NK-92 (cell line): Measurements from ENCODE around the gene PPP1R13B.
"Not testable (repeated sequence)": the region's sequence is repeated elsewhere in the genome, so short reads cannot be mapped to it uniquely, and the experiment has no call there.

ENCODE experiments used
- DNase-seq: peaks from one replicate; lab custom pipeline; 2025; ENCODE audit not compliant: unreplicated experiment; lab: John Stamatoyannopoulos, UW

PPP1R13B gene, protein sequence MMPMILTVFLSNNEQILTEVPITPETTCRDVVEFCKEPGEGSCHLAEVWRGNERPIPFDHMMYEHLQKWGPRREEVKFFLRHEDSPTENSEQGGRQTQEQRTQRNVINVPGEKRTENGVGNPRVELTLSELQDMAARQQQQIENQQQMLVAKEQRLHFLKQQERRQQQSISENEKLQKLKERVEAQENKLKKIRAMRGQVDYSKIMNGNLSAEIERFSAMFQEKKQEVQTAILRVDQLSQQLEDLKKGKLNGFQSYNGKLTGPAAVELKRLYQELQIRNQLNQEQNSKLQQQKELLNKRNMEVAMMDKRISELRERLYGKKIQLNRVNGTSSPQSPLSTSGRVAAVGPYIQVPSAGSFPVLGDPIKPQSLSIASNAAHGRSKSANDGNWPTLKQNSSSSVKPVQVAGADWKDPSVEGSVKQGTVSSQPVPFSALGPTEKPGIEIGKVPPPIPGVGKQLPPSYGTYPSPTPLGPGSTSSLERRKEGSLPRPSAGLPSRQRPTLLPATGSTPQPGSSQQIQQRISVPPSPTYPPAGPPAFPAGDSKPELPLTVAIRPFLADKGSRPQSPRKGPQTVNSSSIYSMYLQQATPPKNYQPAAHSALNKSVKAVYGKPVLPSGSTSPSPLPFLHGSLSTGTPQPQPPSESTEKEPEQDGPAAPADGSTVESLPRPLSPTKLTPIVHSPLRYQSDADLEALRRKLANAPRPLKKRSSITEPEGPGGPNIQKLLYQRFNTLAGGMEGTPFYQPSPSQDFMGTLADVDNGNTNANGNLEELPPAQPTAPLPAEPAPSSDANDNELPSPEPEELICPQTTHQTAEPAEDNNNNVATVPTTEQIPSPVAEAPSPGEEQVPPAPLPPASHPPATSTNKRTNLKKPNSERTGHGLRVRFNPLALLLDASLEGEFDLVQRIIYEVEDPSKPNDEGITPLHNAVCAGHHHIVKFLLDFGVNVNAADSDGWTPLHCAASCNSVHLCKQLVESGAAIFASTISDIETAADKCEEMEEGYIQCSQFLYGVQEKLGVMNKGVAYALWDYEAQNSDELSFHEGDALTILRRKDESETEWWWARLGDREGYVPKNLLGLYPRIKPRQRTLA

GRCh38 chr14:103847451-103848174, at the start of gene PPP1R13B:
Gene PPP1R13B, minus strand, starts transcription at chr14:103847575. Its CDS starts 268 bp downstream, at chr14:103847307.
- peak; percentile 24 for DNase-seq

- no peak for DNase-seq
These were observed 49.2 kb upstream of the PPP1R13B start for GRCh38 chr14:103896578-103896977.

GRCh38 chr14:103894723-103895059, 47.3 kb upstream of the PPP1R13B start:
- DNase-seq, result no peak

DNA sequence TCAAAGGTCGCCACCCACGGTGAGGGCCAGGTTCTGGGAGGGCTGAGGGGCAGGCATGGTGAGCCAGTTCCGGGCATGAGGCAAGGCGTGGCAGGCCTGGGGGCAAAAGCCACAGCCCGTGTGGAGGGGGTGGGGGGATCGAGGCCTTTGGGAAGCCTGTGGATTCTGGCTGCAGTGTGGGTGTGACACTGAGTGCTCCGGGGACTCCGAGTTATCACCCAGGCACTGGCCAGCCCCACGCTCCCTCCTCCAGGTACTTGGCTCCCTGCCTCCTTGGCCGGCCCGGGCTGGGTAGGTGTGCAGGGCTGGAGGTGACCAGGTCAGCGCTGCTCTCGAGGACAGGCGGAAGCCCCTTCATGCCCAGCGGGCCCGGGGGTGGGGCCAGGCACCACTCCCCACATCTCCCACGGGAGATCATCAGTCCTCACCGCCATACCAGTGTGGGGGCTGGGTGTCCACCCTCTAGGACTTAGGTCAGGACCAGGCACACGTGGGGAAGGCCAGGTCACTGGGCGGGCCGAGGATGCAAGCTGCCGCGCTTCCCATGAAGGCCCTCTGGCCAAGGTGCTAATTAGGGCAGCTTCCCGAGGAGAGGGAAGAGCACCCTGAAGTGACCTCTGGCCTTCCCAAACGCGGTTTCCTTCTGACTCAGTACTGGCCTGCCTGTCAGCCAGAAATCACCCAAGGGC, 46.8 kb upstream of the PPP1R13B start:
- DNase-seq, result no peak

DNA sequence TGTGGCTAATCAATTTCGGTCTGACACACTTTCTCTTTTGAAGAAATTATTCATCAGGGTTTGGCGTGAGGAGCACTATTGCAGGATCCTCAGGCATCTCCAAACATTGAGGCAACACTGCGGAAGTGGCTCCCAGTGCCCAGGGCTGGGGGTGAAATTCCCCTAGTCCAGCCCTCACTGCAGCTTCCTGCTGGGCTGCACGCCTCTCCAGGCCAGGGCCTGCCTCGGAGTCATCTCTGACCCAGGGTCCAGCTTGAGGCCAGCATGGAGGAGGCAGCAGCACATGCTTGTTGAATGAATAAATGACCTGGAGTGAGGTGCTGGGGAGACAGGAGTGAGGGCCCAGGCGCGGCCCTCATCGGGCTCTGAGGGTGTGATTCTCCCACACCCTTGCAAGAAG, 44.9 kb upstream of the PPP1R13B start:
- no peak for DNase-seq

GRCh38 chr14:103891667-103892215, 44.4 kb upstream of the PPP1R13B start:
- DNase-seq, result no peak

DNA sequence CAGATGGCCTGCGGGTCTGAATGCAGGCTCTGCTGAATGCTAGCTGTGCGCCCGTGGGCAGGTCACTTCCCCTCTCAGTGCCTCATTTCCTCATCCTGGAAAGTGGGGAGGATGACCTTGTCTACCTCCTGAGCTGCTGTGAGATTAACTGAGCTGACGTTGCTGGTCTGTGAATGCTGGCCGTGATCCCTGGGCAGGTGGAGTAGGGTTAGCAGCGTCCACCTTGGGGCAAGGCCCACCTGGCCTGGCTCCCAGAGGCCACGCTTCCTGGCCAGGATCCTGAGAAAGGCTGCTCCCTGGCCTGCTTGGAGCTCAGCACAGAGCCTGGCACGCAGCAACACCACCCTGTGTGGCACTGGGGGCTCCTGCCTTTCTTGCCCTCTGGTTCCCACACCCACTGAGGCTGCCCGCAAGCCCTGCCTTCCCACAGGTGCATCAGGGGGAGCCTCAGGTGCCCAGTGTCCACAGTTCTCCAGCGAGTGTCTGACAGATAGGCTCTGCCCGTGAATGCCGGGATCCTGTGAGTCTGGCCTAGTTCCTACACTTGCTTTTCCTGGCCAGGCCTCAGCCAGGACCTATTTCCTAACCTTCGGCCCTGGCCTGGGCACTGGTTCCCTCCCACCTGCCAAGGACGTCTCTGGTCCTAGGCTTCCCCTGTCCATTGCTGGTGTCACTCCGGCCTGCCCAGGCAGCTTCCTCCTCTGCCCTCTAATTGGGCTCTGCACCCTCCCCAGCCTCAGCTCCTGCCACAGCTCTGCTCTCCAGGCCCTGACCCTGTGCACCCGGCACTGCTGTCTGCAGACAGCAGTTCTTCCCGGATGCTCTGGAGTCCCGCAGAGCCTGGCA, 43.7 kb upstream of the PPP1R13B start:
- DNase-seq, result no peak

GRCh38 chr14:103890052-103890371, 42.6 kb upstream of the PPP1R13B start:
- no peak for DNase-seq

DNA sequence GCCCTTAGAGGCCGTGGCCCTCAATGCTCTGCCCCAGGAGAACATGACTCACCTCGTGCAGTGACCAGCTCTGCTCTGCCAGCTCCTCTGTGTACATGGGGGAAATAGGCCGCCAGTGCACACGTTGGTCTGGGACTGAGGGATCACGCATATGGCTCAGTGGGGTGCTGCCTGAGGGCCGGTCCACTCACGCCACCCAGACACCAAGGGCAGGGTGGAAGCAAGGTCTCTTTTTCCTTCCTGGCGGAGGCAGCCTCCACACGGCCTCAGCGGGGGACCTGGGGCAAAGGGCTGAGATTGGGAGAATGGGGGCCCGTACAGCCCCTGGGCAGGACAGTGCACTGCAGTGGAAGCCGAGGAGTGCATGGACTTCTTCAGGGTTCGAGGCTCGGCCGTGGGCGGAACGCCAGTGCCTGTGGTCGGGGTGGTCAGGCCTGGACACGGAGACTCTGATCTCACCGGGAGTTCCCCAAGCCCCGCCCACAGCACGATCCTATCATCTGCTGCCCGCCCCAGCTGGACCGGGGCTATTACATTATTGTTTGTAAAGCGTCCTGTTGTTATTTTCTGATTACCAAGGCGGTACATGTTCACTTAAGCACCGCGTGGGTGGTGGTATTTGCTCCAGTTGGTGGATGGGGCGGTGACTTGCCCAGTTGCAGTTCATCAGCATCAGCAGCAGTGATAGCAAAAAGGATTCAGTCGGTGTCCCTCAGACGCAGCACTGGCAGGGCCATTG, 42.1 kb upstream of the PPP1R13B start:
- no peak for DNase-seq

GRCh38 chr14:103889002-103889312, 41.6 kb upstream of the PPP1R13B start:
- not testable (repeated sequence) for DNase-seq

GRCh38 chr14:103887557-103888115, 40.3 kb upstream of the PPP1R13B start:
- no peak for DNase-seq

- DNase-seq, result no peak
These were observed 39.8 kb upstream of the PPP1R13B start for GRCh38 chr14:103887170-103887501.

GRCh38 chr14:103886304-103887169, 39.2 kb upstream of the PPP1R13B start:
- DNase-seq, result no peak

- DNase-seq, result no peak
These were observed 38.1 kb upstream of the PPP1R13B start for GRCh38 chr14:103885509-103885932.

DNA sequence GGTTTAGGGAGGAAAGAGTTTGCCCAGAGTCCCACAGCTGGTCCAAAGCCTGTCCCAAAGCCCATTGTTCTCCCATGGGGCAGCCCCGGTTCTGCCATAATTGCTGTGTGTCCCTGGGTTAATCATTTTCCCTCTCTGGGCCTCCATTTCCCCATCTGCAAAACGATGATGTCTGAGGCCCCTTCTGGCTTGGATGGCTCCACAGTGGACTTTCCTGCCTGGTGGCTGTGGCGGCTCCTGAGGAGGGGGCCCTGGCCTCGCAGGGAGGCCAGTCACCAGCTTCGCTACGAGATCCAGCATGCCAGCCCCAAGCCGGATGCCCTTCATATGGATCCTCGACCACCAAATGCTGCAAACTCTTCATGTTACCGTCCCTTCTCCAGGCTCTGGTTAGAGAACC, 37.5 kb upstream of the PPP1R13B start:
- DNase-seq, result no peak

GRCh38 chr14:103883263-103883523, 35.8 kb upstream of the PPP1R13B start:
- no peak for DNase-seq

DNA sequence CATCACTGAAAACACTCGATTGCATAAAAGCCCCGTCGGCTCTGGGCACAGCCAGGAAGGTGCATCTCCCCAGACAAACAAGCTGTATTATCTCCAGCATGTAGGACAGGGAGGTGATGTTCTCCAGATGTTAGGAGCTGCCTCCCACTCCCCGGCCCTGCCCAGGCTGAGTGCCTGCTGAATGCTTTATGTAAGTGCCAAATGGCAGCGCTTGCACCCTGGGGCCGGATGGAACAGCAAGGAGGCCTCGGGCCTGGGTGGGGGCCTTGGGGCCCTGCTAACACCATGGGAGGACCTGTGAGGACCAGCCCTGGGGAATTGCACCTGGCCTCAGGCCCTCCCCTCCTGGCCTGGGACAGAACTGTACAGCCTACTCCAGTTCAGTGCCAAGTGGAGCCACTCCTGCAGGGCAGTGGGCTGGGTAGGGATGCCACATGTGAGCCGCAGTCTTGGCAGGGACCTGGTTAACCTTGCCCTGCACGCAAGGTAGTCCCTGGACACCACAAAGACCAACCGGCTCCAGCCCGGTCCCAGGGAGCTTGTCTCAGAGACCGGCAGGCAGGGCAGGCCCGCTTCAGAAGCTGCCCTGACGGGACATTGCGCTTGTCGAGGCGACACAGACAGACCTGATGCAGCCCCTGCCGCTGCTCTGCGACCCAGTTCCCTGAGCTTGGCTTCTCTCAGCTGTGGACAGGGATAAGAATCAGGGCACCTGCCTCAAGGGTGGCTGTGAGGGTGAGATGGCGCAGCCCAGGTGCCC, 35.3 kb upstream of the PPP1R13B start:
- no peak for DNase-seq
